Measurements from ENCODE around the gene TCF7L1.

DNA sequence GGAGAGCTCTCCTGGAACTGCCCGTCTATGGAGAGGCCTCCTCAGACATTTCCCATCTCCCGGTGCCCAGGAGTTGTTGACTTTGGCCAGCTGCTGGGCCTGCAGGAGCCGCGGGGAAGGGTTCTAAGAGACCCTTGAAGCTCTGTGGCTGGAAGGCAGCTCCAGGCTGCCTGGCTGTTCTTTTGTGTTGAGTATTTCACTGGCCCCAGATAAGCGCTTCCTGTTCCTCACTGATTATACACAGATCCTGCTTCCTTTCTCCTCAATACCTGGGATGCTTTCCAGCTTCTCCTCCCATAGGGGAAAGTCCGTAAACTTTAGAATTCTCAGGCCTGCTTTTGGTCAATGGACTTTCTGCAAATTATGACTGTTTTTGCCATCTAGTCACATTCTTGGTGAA lies 136.8 kb downstream of the TCF7L1 start:
- peak in 1 of 2 donors; percentile 12 for TF ChIP-seq POLR2A (IDR thresholded peaks at IDR 0.05)
- TF ChIP-seq, protein P1, sequence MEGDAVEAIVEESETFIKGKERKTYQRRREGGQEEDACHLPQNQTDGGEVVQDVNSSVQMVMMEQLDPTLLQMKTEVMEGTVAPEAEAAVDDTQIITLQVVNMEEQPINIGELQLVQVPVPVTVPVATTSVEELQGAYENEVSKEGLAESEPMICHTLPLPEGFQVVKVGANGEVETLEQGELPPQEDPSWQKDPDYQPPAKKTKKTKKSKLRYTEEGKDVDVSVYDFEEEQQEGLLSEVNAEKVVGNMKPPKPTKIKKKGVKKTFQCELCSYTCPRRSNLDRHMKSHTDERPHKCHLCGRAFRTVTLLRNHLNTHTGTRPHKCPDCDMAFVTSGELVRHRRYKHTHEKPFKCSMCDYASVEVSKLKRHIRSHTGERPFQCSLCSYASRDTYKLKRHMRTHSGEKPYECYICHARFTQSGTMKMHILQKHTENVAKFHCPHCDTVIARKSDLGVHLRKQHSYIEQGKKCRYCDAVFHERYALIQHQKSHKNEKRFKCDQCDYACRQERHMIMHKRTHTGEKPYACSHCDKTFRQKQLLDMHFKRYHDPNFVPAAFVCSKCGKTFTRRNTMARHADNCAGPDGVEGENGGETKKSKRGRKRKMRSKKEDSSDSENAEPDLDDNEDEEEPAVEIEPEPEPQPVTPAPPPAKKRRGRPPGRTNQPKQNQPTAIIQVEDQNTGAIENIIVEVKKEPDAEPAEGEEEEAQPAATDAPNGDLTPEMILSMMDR (IDR thresholded peaks at IDR 0.05 in 4 of 5, conservative IDR thresholded peaks at IDR 0.05 in 1 of 5), result no peak
